Lower leg skin (tissue), 4 donors: Measurements from ENCODE around the gene TCF20. TPM values are rescaled to one million over a fixed set of nuclear protein-coding genes. Genes with fewer than 3 reads are reported as not detected.

Experiments used
- DNase-seq, 2 donors: peaks; one replicate each; pipeline ENCODE4 v3.0.0-alpha.2; 2019; ENCODE audit warnings: low spot score in 2 of 2
- H3K4me3 ChIP-seq: fragments of 200-600 bp; sonication (generic); 2 replicates; pipeline ENCODE4 v1.5.1; 2017; ENCODE audit warnings: mild to moderate bottlenecking, low read depth; ENCODE audit not compliant: poor library complexity, severe bottlenecking
- CTCF ChIP-seq, 3 donors: fragments of 450-650 bp; IDR thresholded peaks; one replicate each; pipeline ENCODE4 v1.5.1; 2016; ENCODE audit warnings: antibody characterized with exemption in 3 of 3, mild to moderate bottlenecking in 3 of 3, moderate library complexity in 2 of 3
- POLR2A ChIP-seq, 2 donors: fragments of 450-650 bp; IDR thresholded peaks; one replicate each; pipeline ENCODE4 v1.6.1; 2016 to 2017; ENCODE audit warnings: antibody characterized with exemption in 2 of 2, mild to moderate bottlenecking in 1 of 2, moderate library complexity in 1 of 2
- WGBS, 2 donors: methylation state at CpG; one replicate each; pipeline ENCODE4 v1.1.5; 2018; 5-methylcytosine and 5-hydroxymethylcytosine counted together
- intact Hi-C: fragments of 100-400 bp; cut with DNase I; formaldehyde crosslinking; loops from one replicate; pipeline ENCODE4 v1.15.0; 2023; ENCODE audit warnings: low total_unique reads
- total RNA-seq, 4 donors: library from RNA; depleted of rRNA; stranded (reverse); fragments of >200 nt; gene quantifications; one replicate each; pipeline ENCODE4 v1.1.0, GENCODE V29; 2016

Gene TCF20
- total RNA-seq, 4 donors from 2014 or later: 51.1 to 62.3 (median 58.4) TPM

GRCh38 chr22:42243802-42244060, 26.7 kb downstream of the TCF20 start:
- no peak for TF ChIP-seq POLR2A (IDR thresholded peaks at IDR 0.05)
- no peak for TF ChIP-seq CTCF (IDR thresholded peaks at IDR 0.05)
- intact Hi-C loops: no loop called here
- no peak for DNase-seq
- no peak overlapping the region for H3K4me3 ChIP-seq

DNA sequence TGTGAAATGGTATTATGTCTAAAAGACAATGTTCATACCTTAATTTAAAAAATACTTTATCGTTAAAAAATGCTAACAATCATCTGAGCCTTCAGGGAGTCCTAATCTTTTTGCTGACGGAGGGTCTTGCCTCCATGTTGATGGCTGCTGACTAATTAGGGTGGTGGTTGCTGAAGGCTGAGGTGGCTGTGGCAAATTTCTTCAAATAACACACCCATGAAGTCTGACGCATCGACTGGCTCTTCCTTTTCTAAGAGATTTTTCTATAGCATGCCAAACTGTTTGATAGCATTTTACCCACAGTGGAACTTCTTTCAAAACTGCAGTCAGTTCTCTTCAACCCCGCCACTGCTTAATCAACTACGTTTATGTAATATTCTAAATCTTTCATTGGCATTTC, 33.6 kb downstream of the TCF20 start:
- WGBS, 2 donors: 86 to 90% methylated on average over 6 of the region's 6 CpGs
- TF ChIP-seq POLR2A (IDR thresholded peaks at IDR 0.05): no peak
- TF ChIP-seq CTCF (IDR thresholded peaks at IDR 0.05): no peak
- intact Hi-C loops: no loop called here
- no peak for DNase-seq
- no peak overlapping the region for H3K4me3 ChIP-seq

DNA sequence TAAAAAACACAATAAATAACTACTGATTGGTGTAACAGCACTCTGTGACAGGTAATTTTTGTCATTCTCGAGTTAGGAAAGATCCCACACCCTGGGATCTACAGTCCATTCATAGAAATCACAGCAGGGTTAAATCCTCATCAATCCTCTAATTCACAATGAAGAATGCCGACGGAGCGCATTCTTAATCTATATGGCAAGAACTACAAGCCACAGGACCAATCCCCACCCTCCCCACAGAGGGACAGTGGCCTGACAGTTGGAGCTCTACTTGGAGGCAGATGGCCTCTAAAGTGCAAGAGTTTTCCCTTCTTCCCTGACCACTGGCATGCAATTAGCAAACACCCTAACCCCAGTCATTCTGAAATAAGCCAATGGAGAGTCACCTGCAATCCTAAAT, 34.2 kb downstream of the TCF20 start:
- no peak for DNase-seq
- 95 to 97% methylated on average over 4 of the region's 4 CpGs for WGBS, 2 donors
- TF ChIP-seq POLR2A (IDR thresholded peaks at IDR 0.05): no peak
- no peak for TF ChIP-seq CTCF (IDR thresholded peaks at IDR 0.05)
- H3K4me3 ChIP-seq: no peak overlapping the region
- intact Hi-C loops: no loop called here

DNA sequence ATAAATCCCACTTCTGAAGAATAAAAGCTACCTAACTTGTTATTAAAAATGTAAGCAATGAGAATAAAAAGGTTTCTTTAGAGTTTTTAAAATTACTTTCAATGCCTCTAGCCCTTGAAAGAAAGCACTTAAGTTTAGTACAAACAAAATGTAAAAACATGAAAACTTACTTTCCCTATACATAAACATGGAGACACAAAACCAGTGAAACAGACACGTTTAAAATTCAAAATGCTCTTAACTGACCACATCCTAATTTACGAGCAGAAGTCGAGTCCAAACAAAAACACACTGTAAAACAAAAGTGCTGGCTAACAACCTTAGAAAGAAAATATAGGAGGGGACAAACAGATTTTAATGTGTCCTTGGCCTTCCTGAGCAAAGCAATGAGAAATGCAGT, 36.6 kb downstream of the TCF20 start:
- no peak overlapping the region for H3K4me3 ChIP-seq
- intact Hi-C loops: loop anchor here (5.0 kb wide), 1 partner anchor 638 kb away; no protein-coding TSS in a partner anchor
- TF ChIP-seq POLR2A (IDR thresholded peaks at IDR 0.05): no peak
- no peak for TF ChIP-seq CTCF (IDR thresholded peaks at IDR 0.05)
- DNase-seq: no peak
- WGBS, 2 donors: 44 to 59% methylated on average over 3 of the region's 3 CpGs

DNA sequence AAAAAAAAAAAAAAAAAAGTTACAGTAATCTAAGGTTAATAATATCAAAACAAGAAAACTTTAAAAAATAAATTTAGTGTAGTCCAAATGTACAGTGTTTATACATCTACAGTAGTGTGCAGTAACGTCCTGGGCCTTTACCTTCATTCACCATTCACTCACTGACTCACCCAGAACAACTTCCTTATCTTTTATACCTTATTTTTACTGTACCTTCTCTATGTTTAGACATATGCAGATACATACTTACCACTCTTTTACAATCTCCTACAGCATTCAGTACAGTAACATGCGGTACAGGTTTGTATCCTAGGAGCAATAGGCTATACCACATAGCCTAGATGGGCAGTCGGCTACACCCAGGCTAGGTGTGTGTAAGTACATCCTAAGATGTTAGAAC, 38.5 kb downstream of the TCF20 start:
- 94 to 96% methylated on average over 3 of the region's 3 CpGs for WGBS, 2 donors
- DNase-seq: no peak
- TF ChIP-seq POLR2A (IDR thresholded peaks at IDR 0.05) (no peak), CTCF (IDR thresholded peaks at IDR 0.05) (no peak)
- no peak overlapping the region for H3K4me3 ChIP-seq
- intact Hi-C loops: loop anchor here (5.0 kb wide), 1 partner anchor 640 kb away; no protein-coding TSS in a partner anchor

DNA sequence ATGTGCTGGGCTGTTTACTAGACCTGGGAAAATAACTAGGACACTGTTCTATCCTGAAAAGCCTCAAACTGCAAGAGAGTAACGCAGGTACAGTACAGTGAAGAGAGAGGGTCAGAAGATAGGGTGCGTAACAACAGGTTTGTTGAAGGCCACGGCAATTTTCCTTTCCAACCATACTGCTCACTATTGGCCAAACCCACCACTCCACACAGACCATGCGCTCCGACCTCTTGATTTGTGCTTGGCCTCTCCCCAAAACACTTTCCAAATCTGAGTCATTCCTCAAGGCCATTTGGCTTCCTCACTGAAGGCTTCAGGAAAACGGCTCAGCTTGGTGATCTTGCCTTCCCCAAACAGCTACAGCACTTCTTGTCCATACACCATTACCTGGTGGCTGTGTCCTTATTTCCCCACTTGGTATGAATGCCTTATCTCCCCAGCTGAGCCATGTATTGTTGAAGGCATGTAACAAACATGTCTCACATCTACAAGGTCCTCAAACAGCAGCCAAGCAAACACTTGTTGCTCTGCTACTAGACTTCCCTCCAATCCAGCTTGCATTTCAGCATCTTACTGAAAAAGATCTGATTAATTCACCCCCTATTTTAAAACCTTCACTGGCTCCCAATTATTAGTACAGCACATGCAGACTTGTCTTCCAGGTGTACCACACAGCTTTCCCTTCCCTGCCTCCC, 40.9 kb downstream of the TCF20 start:
- WGBS, 2 donors: 40 to 60% methylated on average over 6 of the region's 6 CpGs
- intact Hi-C loops: loop anchor here (5.0 kb wide), 1 partner anchor 643 kb away; no protein-coding TSS in a partner anchor
- H3K4me3 ChIP-seq: no peak overlapping the region
- TF ChIP-seq CTCF (IDR thresholded peaks at IDR 0.05) (no peak), POLR2A (IDR thresholded peaks at IDR 0.05) (no peak)
- no peak for DNase-seq
